Neural cell (in vitro differentiated cells): Measurements from ENCODE around the gene VCX3A. TPM values are rescaled to one million over a fixed set of nuclear protein-coding genes. Genes with fewer than 3 reads are reported as not detected.

Experiments used
- H2AFZ ChIP-seq: fragments of 200-600, 300-800 bp; sonication (generic), shearing (Covaris generic); 2 replicates; pipeline ENCODE4 v1.6.0; 2014; ENCODE audit warnings: low read depth, mild to moderate bottlenecking, antibody characterized with exemption, low read length, moderate library complexity
- H3F3A ChIP-seq: fragments of 200-600 bp; shearing (Covaris generic); 2 replicates; pipeline ENCODE4 v1.6.1; 2016; ENCODE audit warnings: mild to moderate bottlenecking, moderate library complexity, mixed read lengths, antibody characterized with exemption, low read length; ENCODE audit not compliant: insufficient read depth, poor library complexity, severe bottlenecking
- H3K27ac ChIP-seq: fragments of 200-600, 300-800 bp; sonication (generic), shearing (Covaris generic); 2 replicates; pipeline ENCODE4 v1.5.1; 2014; ENCODE audit warnings: mild to moderate bottlenecking, low read length, moderate library complexity
- H3K27me3 ChIP-seq: fragments of 300-800, 200-600 bp; sonication (generic), shearing (Covaris generic); 2 replicates; pipeline ENCODE4 v1.6.0; 2014; ENCODE audit warnings: mild to moderate bottlenecking, low read depth, low read length, moderate library complexity; ENCODE audit not compliant: insufficient read depth
- H3K36me3 ChIP-seq: fragments of 300-800, 200-600 bp; sonication (generic), shearing (Covaris generic); 2 replicates; pipeline ENCODE4 v1.5.1; 2014; ENCODE audit warnings: mild to moderate bottlenecking, antibody characterized with exemption, low read length, moderate library complexity; ENCODE audit not compliant: insufficient read depth
- H3K4me2 ChIP-seq: fragments of 300-800, 200-600 bp; sonication (generic), shearing (Covaris generic); 2 replicates; pipeline ENCODE4 v1.6.0; 2014; ENCODE audit warnings: mild to moderate bottlenecking, low read length
- H3K4me3 ChIP-seq: fragments of 300-800, 200-600 bp; sonication (generic), shearing (Covaris generic); 2 replicates; pipeline ENCODE4 v1.5.1; 2014; ENCODE audit warnings: mild to moderate bottlenecking, low read length, moderate library complexity
- H3K79me2 ChIP-seq: fragments of 200-600 bp; shearing (Covaris generic); replicated peaks from 2 replicates; pipeline ENCODE4 v1.6.0; 2014; ENCODE audit warnings: mild to moderate bottlenecking, low read length, moderate library complexity; ENCODE audit not compliant: insufficient read depth
- H3K9ac ChIP-seq: fragments of 300-800, 200-600 bp; sonication (generic), shearing (Covaris generic); 2 replicates; pipeline ENCODE4 v1.6.1; 2016; ENCODE audit warnings: mild to moderate bottlenecking, low read length, mixed read lengths
- H3K9me2 ChIP-seq: fragments of 200-600 bp; shearing (Covaris generic); 2 replicates; pipeline ENCODE4 v1.6.1; 2016; ENCODE audit warnings: mild to moderate bottlenecking, low read length, mixed read lengths; ENCODE audit not compliant: insufficient read depth
- H3K9me3 ChIP-seq: fragments of 200-600, 300-800 bp; sonication (generic), shearing (Covaris generic); 2 replicates; pipeline ENCODE4 v1.6.1; 2016; ENCODE audit warnings: mild to moderate bottlenecking, mixed run types, low read length, moderate library complexity, mixed read lengths
- H4K20me1 ChIP-seq: fragments of 200-600 bp; shearing (Covaris generic); 2 replicates; pipeline ENCODE4 v1.6.1; 2016; ENCODE audit warnings: mild to moderate bottlenecking, mixed run types; ENCODE audit not compliant: insufficient read depth
- EP300 ChIP-seq: fragments of 450-650 bp; conservative IDR thresholded peaks from 2 replicates; pipeline ENCODE4 v1.6.1; 2014; ENCODE audit warnings: antibody characterized with exemption, mild to moderate bottlenecking, moderate library complexity; ENCODE audit not compliant: poor library complexity, severe bottlenecking
- EZH2 ChIP-seq: fragments of 200-600, 300-800 bp; shearing (Covaris generic), sonication (generic); IDR thresholded peaks from 2 replicates; pipeline ENCODE4 v1.6.1; 2014; ENCODE audit warnings: antibody characterized with exemption, low read length, borderline replicate concordance, mild to moderate bottlenecking; ENCODE audit not compliant: insufficient read depth, poor library complexity, severe bottlenecking
- MXI1 ChIP-seq: fragments of 450-650 bp; conservative IDR thresholded peaks from 2 replicates; pipeline ENCODE4 v1.6.1; 2014; ENCODE audit warnings: antibody characterized with exemption, mild to moderate bottlenecking; ENCODE audit not compliant: poor library complexity, severe bottlenecking
- POLR2AphosphoS5 ChIP-seq: IDR thresholded peaks from 2 replicates; pipeline ENCODE4 v1.6.1; 2012
- RAD21 ChIP-seq: fragments of 450-650 bp; conservative IDR thresholded peaks from 2 replicates; pipeline ENCODE4 v1.6.1; 2014; ENCODE audit warnings: antibody characterized with exemption, mild to moderate bottlenecking, moderate library complexity
- SMC3 ChIP-seq: fragments of 450-650 bp; conservative IDR thresholded peaks from 2 replicates; pipeline ENCODE4 v1.6.1; 2014; ENCODE audit warnings: antibody characterized with exemption, mild to moderate bottlenecking, moderate library complexity; ENCODE audit not compliant: poor library complexity
- TAF1 ChIP-seq: IDR thresholded peaks from 2 replicates; pipeline ENCODE4 v1.6.1; 2012; ENCODE audit warnings: low read depth
- polyA plus RNA-seq: library from polyadenylated mRNA; depleted of rRNA; stranded (reverse); fragments of >200 nt; gene quantifications from 2 replicates; pipeline ENCODE4 v1.2.3, GENCODE V29; 2014
- TF ChIP-seq, protein P1 (sequence below): IDR thresholded peaks from 2 replicates; pipeline ENCODE4 v1.6.1; 2012; ENCODE audit warnings: borderline replicate concordance
- TF ChIP-seq, protein P2 (sequence below): fragments of 450-650 bp; IDR thresholded peaks from 2 replicates; pipeline ENCODE4 v1.5.1; 2014; ENCODE audit warnings: antibody characterized with exemption, mild to moderate bottlenecking, moderate library complexity; ENCODE audit not compliant: poor library complexity, severe bottlenecking

VCX3A gene
- polyA plus RNA-seq, 1 donor from 2014 or later: 0.87 TPM

DNA sequence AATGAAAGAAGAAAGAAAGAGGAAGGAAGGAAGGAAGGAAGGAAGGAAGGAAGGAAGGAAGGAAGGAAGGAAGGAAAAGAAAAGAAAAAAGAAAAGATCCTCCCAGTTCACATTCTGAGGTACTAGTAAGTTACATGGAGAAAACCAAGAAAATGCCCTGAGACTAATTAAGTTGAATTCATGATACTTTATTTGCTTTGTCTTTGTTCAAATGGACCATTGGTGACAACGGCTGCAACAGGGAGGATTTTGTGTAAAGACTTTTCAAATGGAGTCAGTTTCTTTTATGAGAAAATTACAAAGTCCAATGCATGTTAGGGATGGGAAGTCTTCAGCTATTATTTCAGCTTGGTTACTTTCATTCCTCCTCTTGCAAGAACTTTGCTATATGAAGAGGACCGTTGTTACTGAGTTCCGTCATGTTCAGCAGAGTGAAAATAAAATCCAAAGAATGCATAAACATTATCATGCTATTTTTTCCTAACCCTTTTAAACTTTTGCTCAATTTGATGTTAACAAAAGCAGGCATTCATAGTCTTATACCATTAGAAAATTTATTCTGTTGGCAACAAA lies 8.3 kb downstream of the VCX3A start:
- TF ChIP-seq EZH2 (no peak), MXI1 (no peak), TAF1 (no peak), EP300 (no peak), RAD21 (no peak), POLR2AphosphoS5 (no peak), SMC3 (no peak)
- TF ChIP-seq, protein P1, sequence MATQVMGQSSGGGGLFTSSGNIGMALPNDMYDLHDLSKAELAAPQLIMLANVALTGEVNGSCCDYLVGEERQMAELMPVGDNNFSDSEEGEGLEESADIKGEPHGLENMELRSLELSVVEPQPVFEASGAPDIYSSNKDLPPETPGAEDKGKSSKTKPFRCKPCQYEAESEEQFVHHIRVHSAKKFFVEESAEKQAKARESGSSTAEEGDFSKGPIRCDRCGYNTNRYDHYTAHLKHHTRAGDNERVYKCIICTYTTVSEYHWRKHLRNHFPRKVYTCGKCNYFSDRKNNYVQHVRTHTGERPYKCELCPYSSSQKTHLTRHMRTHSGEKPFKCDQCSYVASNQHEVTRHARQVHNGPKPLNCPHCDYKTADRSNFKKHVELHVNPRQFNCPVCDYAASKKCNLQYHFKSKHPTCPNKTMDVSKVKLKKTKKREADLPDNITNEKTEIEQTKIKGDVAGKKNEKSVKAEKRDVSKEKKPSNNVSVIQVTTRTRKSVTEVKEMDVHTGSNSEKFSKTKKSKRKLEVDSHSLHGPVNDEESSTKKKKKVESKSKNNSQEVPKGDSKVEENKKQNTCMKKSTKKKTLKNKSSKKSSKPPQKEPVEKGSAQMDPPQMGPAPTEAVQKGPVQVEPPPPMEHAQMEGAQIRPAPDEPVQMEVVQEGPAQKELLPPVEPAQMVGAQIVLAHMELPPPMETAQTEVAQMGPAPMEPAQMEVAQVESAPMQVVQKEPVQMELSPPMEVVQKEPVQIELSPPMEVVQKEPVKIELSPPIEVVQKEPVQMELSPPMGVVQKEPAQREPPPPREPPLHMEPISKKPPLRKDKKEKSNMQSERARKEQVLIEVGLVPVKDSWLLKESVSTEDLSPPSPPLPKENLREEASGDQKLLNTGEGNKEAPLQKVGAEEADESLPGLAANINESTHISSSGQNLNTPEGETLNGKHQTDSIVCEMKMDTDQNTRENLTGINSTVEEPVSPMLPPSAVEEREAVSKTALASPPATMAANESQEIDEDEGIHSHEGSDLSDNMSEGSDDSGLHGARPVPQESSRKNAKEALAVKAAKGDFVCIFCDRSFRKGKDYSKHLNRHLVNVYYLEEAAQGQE: no peak
- TF ChIP-seq, protein P2, sequence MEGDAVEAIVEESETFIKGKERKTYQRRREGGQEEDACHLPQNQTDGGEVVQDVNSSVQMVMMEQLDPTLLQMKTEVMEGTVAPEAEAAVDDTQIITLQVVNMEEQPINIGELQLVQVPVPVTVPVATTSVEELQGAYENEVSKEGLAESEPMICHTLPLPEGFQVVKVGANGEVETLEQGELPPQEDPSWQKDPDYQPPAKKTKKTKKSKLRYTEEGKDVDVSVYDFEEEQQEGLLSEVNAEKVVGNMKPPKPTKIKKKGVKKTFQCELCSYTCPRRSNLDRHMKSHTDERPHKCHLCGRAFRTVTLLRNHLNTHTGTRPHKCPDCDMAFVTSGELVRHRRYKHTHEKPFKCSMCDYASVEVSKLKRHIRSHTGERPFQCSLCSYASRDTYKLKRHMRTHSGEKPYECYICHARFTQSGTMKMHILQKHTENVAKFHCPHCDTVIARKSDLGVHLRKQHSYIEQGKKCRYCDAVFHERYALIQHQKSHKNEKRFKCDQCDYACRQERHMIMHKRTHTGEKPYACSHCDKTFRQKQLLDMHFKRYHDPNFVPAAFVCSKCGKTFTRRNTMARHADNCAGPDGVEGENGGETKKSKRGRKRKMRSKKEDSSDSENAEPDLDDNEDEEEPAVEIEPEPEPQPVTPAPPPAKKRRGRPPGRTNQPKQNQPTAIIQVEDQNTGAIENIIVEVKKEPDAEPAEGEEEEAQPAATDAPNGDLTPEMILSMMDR: no peak
- H3K4me3 ChIP-seq: no peak overlapping the region
- H2AFZ ChIP-seq: no peak overlapping the region
- H3K27ac ChIP-seq: no peak overlapping the region
- H3F3A ChIP-seq: no peaks in the 10 kb centered on the region
- no peaks in the 10 kb centered on the region for H3K9me3 ChIP-seq
- no peaks in the 10 kb centered on the region for H4K20me1 ChIP-seq
- H3K36me3 ChIP-seq: no peaks in the 10 kb centered on the region
- H3K9me2 ChIP-seq: no peaks in the 10 kb centered on the region
- no peak overlapping the region for H3K4me2 ChIP-seq
- H3K9ac ChIP-seq: no peak overlapping the region
- no peaks in the 10 kb centered on the region for H3K27me3 ChIP-seq
- H3K79me2 ChIP-seq: no peaks in the 10 kb centered on the region

DNA sequence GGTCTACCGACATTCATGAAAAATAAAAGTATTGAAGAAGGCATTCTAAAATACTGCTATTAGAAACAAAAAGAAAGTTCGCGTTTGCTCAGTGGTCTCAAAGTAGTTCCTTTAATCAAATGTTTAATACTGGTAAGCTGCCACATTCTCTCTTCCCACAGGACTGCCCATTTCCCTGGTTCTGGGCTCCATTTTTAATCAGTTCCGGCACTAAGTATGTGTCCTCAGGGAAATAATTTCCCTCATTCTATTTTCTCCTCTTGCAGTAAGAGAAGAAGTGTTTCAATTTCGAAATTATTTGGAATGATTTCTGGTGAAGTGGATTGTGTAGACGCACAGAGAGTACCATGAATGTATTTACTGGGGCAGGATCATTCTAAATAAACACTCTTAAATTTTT lies 17.5 kb downstream of the VCX3A start:
- H2AFZ ChIP-seq: no peak overlapping the region
- no peaks in the 10 kb centered on the region for H3K27me3 ChIP-seq
- TF ChIP-seq MXI1 (no peak), TAF1 (no peak), EZH2 (no peak), RAD21 (no peak), EP300 (no peak), POLR2AphosphoS5 (no peak), SMC3 (no peak)
- TF ChIP-seq, protein P2: no peak
- TF ChIP-seq, protein P1: no peak
- H4K20me1 ChIP-seq: no peaks in the 10 kb centered on the region
- no peaks in the 10 kb centered on the region for H3F3A ChIP-seq
- no peaks in the 10 kb centered on the region for H3K79me2 ChIP-seq
- H3K9me2 ChIP-seq: no peaks in the 10 kb centered on the region
- H3K9ac ChIP-seq: no peak overlapping the region
- no peak overlapping the region for H3K27ac ChIP-seq
- H3K4me3 ChIP-seq: no peak overlapping the region
- H3K4me2 ChIP-seq: no peak overlapping the region
- no peaks in the 10 kb centered on the region for H3K9me3 ChIP-seq
- H3K36me3 ChIP-seq: no peaks in the 10 kb centered on the region
